HG02759 (cell line): ENCODE results near the gene DDB1.

Experiments
- ATAC-seq: cut with Tn5 transposase; IDR thresholded peaks from one replicate; pipeline ENCODE4 v1.9.1; 2021; ENCODE audit warnings: mild to moderate bottlenecking, moderate library complexity; ENCODE audit not compliant: unreplicated experiment

DDB1 gene

DNA sequence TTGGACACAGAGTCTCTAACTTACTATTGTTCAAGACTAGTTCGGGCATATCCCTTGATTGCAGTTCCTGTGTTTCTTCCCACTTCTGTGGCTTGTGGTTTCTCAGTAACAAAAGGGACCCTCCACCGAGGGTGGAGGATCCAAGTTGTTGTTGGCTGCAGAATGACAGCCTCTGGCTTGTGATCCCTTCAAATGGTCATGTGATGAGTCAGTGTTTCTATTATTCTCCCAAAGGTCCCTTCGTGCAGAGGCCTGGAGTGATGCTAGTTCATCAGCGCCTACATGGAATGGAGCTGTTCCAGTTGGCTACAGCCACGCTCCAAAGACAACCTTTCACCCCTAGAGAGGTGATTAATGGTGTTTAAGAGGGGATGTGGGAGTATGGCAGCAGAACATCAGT, 35.2 kb downstream of the DDB1 start:
- ATAC-seq = no peak

DNA sequence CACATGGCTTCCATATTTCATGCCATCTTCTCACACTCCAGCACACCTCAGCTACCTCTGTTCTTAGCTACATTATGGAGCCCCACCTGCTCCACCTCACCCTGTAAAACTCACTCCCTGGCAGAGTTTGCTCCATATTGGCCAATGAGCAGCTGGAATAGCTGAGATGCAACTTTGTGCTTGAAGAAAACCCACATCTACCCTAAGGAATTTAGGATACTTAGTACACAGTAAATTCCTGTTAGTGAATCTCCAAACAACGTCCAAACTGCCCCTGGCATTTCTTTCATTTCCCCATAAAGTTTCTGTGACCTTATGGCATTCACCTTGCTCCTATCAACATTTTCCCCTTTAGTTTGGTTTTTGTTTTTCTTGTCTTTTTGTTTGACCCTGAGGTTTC, 35.6 kb downstream of the DDB1 start:
- no peak for ATAC-seq

DNA sequence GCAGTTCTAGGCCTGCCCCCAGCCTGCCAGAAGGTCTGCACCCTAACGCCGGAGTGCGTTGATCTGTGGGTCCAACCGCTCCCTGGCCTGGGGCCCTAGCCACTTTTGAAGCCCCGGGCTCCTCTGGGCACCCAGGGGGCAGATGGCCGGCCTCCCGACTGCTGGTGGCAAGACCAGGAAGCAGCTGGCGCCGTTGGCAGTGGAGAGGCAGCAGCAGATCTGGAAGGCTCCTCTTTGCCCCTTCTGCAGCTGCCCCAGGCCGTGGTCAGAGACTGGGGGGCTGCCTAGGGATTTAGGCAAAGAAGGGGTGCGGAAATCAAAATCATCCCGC, 37.3 kb downstream of the DDB1 start:
- no peak for ATAC-seq

DNA sequence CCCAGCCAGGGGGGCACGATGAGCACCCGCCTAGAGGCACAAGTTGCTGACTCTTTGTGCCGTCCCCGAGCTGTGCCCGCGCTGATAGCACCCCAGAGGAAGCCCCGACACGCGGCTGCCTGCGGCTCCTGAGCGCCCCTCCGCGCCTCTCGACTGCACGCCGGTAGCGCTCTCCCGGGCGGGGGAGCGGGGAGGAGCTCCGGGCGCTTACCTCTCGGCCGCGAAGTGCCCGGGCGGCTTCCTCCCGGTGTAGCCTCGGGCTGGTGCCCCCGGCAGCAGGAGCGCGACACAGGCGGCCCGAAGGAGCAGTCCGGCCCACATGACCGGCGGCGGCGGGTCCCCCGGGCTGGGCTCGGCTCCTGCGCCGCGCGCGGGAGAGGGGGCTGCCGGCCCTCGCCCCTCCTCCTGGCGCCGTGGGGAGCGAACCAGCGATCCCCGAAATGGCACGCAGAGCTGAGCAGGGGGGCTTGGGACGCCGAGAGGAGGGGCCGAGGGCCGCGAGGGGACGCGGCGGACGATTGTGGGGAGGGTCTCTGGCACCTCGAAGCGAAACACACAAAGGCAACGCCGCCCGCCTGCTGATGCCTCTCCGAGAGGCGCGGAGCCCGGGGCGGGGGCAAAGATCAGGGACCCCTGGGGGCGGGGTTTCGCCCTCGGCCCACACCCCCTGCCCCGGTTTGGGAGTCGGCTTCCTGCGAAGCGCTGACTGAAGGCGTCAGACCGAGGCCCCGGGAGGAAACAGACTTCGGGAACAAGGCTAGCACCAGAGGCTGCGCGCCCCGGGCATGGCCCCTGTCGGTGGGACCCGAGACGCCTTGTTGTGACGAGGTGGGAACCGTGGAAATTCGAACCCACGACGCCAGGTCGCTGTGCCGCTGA, 37.9 kb downstream of the DDB1 start, which contains the start of gene VWCE:
Gene VWCE, minus strand, starts transcription at position 600 of the 879 bp plus-strand sequence. Its CDS starts 279 bp downstream, at position 321.
- ATAC-seq = peak; percentile 77

DNA sequence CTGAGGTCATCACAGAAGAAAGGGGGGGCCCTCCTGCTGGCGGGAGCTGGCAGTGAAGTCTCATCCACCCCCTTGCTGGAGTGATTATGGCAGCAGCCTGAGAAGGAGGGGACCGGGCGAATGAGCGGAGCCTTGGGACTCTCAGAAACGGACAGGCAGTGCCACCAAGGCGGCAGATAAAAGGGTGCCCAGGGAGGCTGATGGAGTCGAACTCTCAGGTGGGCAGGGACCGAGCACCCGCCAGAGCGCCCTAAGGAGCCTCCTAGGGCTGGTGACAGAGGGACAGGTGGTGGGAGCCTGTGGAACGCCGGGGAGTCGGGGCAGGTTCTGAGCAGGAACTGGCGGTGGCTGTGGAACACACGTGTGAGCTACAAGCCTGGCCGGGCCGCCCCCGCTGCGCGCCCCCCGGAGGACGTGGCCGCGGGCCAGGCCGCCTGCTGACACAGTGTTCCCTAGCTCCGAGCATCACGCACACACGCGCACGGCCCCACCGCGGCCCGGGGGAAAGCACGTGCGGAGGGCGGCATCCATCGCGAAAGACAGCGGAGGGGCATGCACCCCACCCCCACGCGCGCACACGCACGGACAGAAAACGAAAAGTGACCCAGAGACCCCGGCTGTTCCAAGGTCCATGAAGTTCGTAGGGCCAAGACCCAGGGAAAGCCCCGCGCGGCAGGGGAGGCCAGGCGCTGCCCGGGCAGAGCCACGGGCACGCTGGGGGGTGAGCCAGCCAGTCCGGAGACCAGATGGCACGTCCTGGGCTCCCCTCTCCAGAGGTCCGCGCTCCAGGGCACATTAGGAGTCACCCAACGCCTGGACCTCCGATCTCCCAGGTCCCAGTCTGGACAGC, 38.8 kb downstream of the DDB1 start:
- ATAC-seq = peak; percentile 46

DNA sequence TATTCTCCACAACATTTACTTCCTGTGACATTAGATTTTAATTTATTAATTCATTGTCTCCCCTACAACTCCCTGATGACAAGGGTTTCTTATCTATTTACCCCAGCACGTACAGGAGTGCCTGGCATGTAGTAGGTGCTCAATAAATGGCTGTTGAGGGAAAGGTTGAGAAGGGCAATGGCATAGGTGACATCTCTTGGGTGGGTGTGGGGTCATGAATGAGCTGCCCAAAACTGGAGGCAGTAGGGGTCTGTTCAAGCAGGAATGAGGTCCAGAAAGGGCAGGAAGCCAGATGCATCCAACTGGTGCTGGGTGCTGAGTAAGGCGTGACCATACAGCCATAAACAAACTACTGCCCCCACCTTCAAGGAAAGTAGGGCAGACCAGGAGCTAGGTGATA, 40.5 kb downstream of the DDB1 start:
- ATAC-seq = no peak

DNA sequence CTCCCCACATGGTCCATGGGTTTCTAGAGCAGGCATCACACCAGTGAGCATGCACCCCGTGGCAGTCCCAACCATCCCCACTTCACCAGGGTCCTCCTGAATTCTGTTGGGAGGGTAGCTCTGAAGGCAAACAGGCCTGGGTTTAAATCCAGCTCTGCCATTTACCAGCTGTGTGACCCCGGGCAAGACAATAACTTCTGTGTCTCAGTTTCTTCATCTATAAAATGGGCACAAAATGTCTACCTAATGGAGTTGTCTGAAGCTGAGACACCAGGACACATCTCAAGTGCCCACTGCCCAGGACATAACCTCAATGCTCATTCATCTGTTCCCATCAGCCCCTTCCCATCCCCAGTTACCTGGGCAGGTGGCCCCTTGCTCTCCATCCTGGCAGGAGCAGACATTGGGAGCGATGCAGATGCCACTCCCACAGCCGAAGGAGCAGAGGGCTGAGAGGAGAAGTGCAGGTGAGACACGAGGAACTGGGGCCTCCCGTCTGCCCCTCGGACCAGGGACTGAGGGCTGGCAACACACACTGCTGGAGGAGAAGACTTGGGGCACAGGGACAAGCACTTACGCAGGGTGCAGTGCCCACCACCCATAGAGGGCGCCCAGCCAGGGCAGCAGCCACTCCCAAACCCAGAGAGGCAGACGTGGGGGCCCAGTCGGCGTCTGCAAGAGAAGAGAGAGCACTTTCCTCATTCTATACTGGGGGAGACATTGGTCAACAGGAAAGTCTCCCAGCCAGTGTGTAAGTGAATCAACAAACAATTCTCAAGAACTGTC, 41.8 kb downstream of the DDB1 start:
- ATAC-seq = no peak

DNA sequence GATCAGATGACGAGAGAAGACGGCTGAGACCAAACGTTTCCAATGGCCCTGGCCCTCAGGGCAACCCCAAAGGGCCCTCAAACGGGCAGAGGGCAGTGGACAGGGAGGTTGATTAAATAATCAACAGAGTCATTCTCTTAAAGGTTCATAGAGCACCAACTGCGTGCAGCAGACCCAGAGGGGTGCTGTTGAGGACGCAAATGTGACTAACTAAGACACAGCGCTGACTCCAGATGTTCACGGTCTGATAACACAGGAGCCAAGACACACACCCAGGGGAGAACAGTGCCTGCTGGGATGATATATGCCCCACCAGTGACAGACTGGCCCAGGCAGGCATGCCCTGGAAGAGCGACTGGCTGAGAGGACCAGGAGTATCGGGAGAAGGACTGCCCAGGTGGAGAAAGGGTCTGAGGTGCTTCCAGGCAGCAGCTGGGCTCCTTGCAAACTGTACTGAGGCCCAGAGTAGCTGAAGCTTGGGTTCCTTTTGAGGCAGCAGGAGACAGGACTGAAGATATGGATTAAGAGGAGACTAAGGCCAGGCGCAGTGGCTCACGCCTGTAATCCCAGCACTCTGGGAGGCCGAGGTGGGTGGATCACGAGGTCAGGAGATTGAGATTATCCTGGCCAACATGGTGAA, 45.4 kb downstream of the DDB1 start:
- ATAC-seq = no peak

DNA sequence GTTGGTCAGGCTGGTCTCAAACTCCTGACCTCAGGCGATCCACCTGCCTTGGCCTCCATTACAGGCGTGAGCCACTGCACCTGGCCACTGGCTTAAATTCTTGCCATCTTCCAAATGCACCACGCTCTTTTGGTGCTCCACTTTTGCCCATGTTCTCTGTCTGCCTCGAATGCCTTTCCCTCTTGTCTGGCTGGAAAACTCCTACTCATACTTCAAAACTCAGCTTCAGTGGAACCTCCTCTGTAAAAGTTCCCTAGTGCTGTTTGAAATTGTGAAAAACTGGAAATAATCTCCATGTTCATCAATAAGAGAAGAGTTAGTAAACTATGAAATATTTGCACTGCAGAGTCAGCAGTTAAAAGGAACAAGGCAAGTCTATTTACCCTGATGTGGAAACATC, 49.3 kb downstream of the DDB1 start:
- no peak for ATAC-seq

DNA sequence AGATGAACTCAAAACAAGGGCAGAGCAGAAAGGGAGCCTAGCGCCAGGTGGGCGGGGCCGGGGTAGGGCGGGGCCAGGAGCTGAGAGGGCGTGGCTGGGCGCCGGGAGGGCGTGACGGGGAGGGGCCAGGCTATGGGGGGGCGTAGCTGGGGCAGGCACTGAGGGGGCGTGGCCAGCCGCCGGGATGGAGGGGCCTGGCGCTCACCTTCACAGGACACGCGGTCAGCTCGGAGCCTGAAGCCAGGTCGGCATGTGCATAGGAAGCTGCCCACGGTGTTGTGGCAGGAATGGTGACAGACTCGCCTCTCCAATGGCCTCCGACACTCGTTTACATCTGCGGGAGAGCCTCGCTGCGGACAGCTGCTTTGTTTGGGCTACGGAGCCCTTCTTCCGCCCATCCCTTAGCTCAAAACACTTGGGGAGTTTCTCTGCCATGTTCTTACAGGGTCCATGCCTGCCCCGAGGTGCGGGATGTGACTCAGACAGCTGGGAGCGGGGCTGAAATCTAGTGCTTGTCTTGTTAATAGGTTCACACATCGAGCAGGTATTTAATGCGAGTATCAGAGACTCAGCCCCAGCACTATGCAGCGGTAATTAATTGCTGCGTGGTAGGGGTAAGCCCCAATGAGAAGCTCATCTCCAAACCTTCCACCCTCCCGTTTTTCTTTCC, 51.2 kb downstream of the DDB1 start:
- ATAC-seq = no peak

DNA sequence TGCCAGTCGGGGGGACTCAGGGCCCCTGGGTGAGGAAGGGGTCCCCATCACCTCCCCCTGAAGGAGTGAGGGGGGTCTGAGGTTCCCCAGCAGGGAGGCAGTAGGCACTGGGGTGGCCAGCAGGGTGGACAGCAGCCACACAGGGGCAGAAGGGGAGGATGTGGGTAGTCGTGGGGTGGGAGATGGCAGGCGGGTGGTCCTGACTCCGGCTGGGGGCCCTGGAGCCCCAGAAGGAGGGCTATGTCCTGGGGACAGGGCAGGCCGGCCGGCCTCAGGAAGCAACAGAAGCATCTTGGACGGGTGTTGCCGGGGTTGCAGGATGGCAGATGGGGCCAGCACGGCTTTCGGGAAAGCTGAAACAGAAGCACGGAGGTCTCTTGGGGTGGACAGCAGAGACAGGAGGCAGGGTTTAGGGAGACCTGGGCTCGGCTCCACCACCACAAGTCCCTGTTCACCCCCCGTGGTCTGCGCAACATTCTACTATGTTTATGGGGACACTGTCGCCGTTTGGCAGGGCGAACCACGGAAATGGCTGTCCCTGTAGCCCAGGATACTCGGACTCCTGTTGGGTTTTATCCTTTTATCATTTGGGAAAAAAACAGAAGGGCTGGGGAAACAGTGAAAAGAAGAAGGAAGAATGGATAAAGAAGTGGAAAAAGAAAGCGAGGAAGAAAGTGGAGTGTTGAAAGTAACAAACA, 51.9 kb downstream of the DDB1 start:
- no peak for ATAC-seq

DNA sequence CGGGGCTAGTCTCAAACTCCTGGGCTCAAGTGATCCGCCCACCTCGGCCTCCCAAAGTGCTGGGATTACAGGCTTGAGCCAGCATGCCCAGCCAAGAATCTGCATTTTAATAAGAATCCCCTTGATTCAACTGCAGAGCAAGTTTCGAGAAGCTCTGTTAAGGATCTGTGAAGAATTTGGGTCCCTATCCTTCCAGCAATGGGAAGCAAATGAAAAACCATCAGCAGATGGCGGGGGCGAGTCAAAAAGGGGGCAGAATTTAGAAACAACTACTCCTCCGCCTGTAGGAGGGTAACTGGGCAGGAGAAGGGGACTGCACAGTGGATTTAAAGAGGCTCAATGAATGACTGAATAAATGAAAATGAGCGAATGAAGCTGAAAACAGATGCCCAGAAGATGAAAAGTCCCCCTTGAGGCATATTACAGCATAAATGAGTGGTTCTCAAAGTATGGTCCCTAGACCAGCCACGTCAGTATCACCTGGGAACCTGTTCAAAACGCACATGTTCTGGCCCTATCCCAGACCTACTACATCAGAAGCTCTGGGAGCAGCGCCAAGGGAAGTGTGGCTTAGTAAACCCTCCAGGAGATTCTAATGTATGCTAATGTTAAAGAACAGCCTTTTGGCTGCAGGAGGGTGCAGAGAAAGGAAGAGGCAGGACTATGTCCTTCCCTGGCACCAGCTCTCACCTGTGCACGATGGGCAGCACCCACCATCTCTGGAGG, 52.8 kb downstream of the DDB1 start:
- ATAC-seq = no peak

DNA sequence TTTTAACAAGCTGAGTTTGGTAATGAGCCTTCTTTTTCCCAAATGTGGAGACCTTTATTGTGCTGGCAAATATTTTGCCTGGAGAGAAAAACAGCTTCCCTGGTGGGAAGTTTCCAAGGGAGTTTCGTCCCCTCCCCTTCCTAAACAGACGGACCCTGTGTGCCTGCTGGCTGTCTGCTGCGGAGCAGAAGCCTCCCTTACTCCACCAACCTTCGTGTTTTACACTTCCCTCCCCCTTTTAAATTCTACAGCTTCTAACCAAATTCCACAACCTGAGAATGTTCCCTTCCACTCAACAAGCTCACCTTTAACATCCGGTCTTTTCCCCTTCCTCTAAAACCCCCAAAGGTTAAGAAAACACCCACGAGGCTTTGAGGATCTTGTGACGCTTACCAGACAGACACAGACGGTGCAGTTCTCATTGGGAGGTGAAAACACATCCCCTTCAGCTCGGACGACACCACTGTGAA, 54.9 kb downstream of the DDB1 start:
- no peak for ATAC-seq

DNA sequence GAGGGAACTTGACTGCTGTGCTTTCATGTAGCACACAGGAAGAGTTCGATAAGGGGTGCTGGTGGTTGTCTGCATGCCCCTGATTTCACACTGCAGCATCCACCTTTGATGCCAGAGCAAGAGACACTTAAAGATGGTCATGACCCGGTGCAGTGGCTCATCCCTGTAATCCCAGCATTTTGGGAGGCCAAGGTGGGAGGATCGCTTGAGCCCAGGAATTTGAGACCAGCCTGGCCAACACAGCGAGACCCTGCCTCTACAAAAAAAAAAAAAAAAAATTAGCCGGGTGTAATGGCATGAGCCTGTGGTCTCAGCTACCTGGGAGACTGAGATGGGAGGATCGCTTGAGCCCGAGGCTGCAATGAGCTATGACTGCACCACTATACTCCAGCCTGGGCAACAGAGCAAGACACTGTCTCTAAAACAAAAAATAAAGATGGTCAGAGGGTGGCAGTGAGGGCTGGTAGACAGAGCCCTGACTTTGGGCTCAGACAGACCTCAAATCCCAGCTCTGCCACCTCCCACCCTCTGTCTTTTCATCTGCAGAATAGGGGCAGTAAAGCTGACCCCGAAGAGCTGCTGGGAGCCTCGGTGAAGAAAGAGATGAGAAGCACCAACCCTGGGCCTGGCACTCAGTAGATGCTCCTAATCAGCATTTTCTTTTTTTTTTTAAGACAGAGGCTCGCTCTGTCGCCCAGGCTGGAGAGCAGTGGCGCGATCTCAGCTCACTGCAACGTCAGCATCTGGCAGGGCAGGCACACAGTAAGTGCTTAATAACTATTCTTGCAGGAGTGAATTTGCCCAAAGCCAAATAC, 55.5 kb downstream of the DDB1 start:
- ATAC-seq = no peak

DNA sequence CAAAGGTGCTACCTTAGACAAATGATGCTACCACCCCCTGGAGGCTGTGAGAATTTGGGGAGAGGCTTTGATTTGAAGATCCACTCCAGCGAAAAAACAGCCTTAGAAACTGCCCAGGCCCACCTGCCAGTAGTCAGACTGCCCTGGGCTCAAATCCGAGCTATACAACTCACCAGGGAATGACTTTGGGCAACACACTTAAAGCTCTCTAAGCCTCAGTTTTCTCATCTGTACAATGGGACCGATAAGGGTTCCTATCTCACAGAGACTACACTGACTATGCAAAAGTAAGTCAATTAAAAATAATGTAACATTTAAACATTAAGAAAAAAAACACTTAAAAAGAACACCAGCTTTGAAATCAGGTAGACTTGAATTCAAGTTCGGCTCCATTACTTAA, 57.7 kb downstream of the DDB1 start:
- no peak for ATAC-seq

DNA sequence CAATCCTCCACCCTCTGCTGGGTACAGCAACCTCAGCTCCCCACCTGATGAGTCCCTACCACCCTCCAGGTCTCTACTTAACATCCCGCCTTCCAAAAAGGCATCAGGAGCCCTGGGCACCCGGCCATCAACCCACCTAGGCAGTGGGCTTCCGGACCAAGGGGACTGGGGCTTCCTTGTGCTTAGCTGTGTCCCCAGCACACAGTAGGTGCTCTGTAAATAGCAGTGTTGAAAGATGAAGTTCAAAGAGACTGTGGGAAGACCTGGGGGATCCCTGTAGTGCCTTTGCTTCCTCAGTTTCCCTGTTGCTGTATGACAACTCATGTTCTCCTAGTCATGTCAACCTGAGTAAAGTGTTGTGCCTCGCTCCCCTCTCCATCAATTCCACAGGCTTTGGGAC, 58.8 kb downstream of the DDB1 start:
- ATAC-seq = no peak

DNA sequence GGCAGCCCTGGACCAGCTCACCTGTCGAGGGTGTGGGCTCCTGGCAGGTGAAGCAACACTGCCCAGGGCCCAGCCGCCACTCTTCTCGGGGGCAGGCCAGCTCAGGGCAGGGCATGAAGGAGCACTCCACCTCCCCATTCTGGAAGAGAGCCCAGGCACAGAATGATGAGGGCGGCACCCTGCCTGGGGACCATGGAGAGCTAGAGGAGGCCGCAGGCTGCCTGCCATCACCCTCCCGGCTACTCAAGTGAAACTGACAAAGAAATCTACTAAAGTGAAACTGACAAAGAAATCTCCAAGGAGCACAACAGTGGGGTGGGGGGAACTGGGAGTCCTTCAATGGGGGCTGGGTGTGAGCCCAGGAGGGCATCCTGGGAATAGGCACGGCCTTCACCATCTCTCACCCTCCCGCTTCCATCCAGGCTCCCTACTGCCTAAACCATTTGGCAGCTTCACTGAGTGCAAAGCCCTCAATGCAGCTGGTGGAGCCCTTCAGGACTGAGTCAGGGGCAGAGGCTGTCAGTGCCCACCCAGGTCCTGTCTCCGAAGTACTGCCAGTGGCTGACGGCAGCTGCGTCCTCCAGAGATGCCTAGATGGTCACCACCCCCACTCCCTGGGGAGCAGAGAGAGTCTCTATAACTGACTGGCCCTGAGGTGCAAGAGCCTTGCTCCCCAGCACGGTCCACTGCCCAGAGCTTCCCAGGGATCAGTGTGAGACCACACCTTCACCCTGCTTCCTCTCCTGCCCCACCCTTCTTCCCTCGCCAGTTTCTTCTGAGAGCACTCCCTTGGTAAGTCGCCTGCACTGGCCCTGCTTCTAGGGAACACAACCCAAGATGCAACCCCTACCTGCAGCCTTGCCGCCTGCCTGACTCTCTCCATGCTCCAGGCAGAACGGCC, 59.5 kb downstream of the DDB1 start:
- no peak for ATAC-seq
